GM06990 (cell line): ENCODE data around the gene CCDC178.

Source experiments
- DNase-seq: peaks from one replicate; pipeline ENCODE4 v3.0.0-alpha.2; 2011; ENCODE audit not compliant: insufficient read length; ENCODE audit errors: extremely low read depth
- H3K27me3 ChIP-seq: replicated peaks from 2 replicates; pipeline ENCODE4 v1.6.0; 2011; ENCODE audit warnings: low read length; ENCODE audit not compliant: control insufficient read depth, insufficient read depth
- H3K36me3 ChIP-seq: 2 replicates; pipeline ENCODE4 v1.5.1; 2011; ENCODE audit warnings: low read length; ENCODE audit not compliant: control insufficient read depth, insufficient read depth
- H3K4me3 ChIP-seq: replicated peaks from 2 replicates; pipeline ENCODE4 v1.5.1; 2011; ENCODE audit warnings: low read depth, mild to moderate bottlenecking, control low read depth, low read length
- TF ChIP-seq, protein P1 (sequence below): IDR thresholded peaks from 2 replicates; pipeline ENCODE4 v1.5.1; 2011; ENCODE audit warnings: low read length, control low read depth, mild to moderate bottlenecking, inconsistent platforms; ENCODE audit not compliant: insufficient read depth, poor library complexity, severe bottlenecking

Gene CCDC178

DNA sequence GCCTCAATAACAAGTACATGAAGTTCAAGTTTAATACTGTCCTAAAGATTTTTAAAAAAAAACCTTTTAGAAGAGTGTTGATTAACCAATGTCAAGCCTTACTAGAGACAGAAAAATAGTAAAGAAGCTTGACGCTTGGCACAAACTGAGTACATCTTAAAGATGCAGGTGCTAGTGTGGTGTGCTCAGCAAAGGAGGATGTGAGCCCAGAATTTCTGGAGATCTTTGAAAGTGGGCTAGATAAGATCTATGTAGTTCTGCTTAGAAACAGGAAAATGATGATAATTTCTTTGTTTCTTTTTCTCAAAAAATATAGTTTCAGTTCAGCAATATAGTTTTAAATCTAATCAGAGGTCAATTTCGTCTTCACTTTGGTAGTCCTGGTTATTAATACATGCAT is 549.4 kb downstream of the CCDC178 start:
- no peak overlapping the region for H3K4me3 ChIP-seq
- no peaks in the 10 kb centered on the region for H3K36me3 ChIP-seq
- no peaks in the 10 kb centered on the region for H3K27me3 ChIP-seq
- TF ChIP-seq, protein P1, sequence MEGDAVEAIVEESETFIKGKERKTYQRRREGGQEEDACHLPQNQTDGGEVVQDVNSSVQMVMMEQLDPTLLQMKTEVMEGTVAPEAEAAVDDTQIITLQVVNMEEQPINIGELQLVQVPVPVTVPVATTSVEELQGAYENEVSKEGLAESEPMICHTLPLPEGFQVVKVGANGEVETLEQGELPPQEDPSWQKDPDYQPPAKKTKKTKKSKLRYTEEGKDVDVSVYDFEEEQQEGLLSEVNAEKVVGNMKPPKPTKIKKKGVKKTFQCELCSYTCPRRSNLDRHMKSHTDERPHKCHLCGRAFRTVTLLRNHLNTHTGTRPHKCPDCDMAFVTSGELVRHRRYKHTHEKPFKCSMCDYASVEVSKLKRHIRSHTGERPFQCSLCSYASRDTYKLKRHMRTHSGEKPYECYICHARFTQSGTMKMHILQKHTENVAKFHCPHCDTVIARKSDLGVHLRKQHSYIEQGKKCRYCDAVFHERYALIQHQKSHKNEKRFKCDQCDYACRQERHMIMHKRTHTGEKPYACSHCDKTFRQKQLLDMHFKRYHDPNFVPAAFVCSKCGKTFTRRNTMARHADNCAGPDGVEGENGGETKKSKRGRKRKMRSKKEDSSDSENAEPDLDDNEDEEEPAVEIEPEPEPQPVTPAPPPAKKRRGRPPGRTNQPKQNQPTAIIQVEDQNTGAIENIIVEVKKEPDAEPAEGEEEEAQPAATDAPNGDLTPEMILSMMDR: no peak
- no peak for DNase-seq

DNA sequence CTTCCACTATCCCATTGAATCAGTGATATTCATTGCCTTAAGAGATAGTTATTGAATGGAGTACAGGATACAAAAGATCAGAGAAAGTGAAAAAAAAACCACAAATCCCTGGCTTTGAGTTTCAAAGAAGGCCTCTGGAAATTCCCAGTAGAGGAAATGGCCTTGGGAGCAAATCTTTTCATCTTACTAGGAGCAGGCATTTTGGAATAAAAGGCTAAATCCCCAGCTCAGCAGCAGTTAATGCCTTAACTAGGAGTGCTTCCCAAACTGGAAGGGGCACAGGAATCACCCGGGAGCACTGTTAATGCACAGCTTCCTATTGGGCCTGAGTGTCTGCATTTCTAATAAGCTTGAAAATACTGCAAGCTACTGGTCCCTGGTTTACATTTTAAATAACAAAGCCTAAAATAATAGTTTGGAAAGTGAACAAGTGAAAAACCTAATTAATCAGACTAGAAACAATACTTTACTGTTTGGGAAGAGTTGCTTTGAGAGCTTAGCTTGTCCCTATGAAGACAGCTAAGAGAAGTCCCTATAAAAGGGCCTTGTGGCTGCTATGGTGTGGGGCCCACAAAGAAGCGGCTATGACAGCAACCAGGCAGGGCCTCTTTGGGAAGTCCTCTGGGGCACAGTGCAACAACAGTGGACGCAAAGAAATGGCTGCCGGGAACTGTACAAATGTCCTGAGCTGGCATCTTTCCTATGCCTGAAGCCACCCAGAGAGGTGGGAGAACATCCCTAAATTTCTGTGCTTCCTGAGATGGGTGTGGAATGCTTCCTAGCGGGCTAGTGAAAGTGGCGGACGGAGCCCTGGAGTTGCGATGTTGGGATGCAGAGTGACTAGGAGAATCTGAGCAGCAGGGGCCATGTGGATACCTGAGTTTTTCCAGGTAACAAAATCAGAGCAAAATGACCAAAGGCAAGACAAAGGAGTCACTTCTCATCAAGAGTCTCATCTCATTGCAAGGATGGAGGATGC is 550.6 kb downstream of the CCDC178 start:
- TF ChIP-seq, protein P1: no peak
- no peaks in the 10 kb centered on the region for H3K27me3 ChIP-seq
- DNase-seq: no peak
- no peaks in the 10 kb centered on the region for H3K36me3 ChIP-seq
- H3K4me3 ChIP-seq: no peak overlapping the region

DNA sequence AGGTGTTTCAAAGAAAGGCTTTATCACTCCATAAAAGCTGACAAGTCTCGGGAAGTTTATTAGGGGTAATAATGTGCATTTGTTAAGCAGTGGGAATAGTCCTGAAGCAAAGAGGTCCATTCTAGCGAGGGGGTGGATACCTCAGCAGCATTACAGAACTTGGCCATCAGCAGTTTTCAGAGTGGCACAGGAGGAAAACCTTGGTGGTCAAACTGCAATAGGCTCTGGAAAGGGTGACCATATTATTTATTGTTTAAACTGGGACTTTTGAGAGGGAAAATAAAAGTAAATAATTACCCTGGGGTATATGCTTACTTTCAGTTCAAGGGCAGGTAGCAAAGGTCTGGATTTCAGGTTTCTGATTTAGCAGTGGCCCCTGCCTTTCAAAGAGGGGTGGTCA is 552.2 kb downstream of the CCDC178 start:
- H3K36me3 ChIP-seq: no peaks in the 10 kb centered on the region
- H3K4me3 ChIP-seq: no peak overlapping the region
- H3K27me3 ChIP-seq: no peaks in the 10 kb centered on the region
- TF ChIP-seq, protein P1: no peak
- no peak for DNase-seq
